Measurements from ENCODE around the gene POLR3E.

POLR3E gene

GRCh38 chr16:22297114-22297870 lies at the start of gene POLR3E:
TSS of gene POLR3E (plus strand) at chr16:22297409. CDS start at chr16:22302969, 5,560 bp downstream.
- peak within 1 kb of the TSS; percentile 100 for H3K4me3 ChIP-seq (ENCODE audit: low read length)
- TF ChIP-seq CTCF (conservative IDR thresholded peaks at IDR 0.05; ENCODE audit: low read depth, low read length) = peak; percentile 80
- DNase-seq (ENCODE audit: low read depth) = peak; percentile 81

GRCh38 chr16:22250522-22250921 lies 46.7 kb upstream of the POLR3E start:
- TF ChIP-seq CTCF (conservative IDR thresholded peaks at IDR 0.05; ENCODE audit: low read depth, low read length) = no peak
- no peak for DNase-seq (ENCODE audit: low read depth)
- no peak overlapping the region for H3K4me3 ChIP-seq (ENCODE audit: low read length)

GRCh38 chr16:22252317-22252716 lies 44.9 kb upstream of the POLR3E start:
- no peak for TF ChIP-seq CTCF (conservative IDR thresholded peaks at IDR 0.05; ENCODE audit: low read depth, low read length)
- no peak for DNase-seq (ENCODE audit: low read depth)

GRCh38 chr16:22253272-22253671 lies 43.9 kb upstream of the POLR3E start:
- TF ChIP-seq CTCF (conservative IDR thresholded peaks at IDR 0.05; ENCODE audit: low read depth, low read length) = no peak
- no peak for DNase-seq (ENCODE audit: low read depth)
- H3K4me3 ChIP-seq (ENCODE audit: low read length) = no peak overlapping the region

More at GRCh38 chr16:22252317-22252716, 44.9 kb upstream of the POLR3E start:
- no peak overlapping the region for H3K4me3 ChIP-seq (ENCODE audit: low read length)

- DNase-seq (ENCODE audit: low read depth) = no peak
- no peak overlapping the region for H3K4me3 ChIP-seq (ENCODE audit: low read length)
- no peak for TF ChIP-seq CTCF (conservative IDR thresholded peaks at IDR 0.05; ENCODE audit: low read depth, low read length)
These were observed 41.9 kb upstream of the POLR3E start for GRCh38 chr16:22255335-22255734.

- no peak for DNase-seq (ENCODE audit: low read depth)
- TF ChIP-seq CTCF (conservative IDR thresholded peaks at IDR 0.05; ENCODE audit: low read depth, low read length) = no peak
- no peak overlapping the region for H3K4me3 ChIP-seq (ENCODE audit: low read length)
These were observed 39.8 kb upstream of the POLR3E start for GRCh38 chr16:22257440-22257839.

- TF ChIP-seq CTCF (conservative IDR thresholded peaks at IDR 0.05; ENCODE audit: low read depth, low read length) = no peak
These were observed 36.7 kb upstream of the POLR3E start for GRCh38 chr16:22260490-22260889.

More at GRCh38 chr16:22260490-22260889, 36.7 kb upstream of the POLR3E start:
- no peak overlapping the region for H3K4me3 ChIP-seq (ENCODE audit: low read length)
- DNase-seq (ENCODE audit: low read depth) = no peak

All from retinal pigment epithelial cell (primary cell).